NCI-H510A treated with DMSO at 0.1 percent for 48 hours (cell line): ENCODE measurements around the gene IFT43.

Source experiments
- DNase-seq: peaks from one replicate; lab custom pipeline; 2025; lab: John Stamatoyannopoulos, UW

IFT43 gene

GRCh38 chr14:76112889-76113624, 127.5 kb downstream of the IFT43 start:
- no peak for DNase-seq

- DNase-seq: no peak
These were observed 128.1 kb downstream of the IFT43 start for GRCh38 chr14:76113691-76114090.

- no peak for DNase-seq
These were observed 129.5 kb downstream of the IFT43 start for GRCh38 chr14:76115010-76115422.

GRCh38 chr14:76117789-76118484, 132.4 kb downstream of the IFT43 start:
- DNase-seq: no peak

- no peak for DNase-seq
These were observed 133.0 kb downstream of the IFT43 start for GRCh38 chr14:76118594-76118993.

GRCh38 chr14:76121089-76121748, 135.7 kb downstream of the IFT43 start:
- DNase-seq: no peak

- no peak for DNase-seq
These were observed 138.1 kb downstream of the IFT43 start for GRCh38 chr14:76123426-76124225.

- no peak for DNase-seq
These were observed 139.9 kb downstream of the IFT43 start for GRCh38 chr14:76125511-76125910.

- no peak for DNase-seq
These were observed 140.5 kb downstream of the IFT43 start for GRCh38 chr14:76126076-76126475.

- no peak for DNase-seq
These were observed 144.5 kb downstream of the IFT43 start for GRCh38 chr14:76129851-76130576.

- DNase-seq: no peak
These were observed 145.8 kb downstream of the IFT43 start for GRCh38 chr14:76131071-76131965.

GRCh38 chr14:76133103-76133502, 147.5 kb downstream of the IFT43 start:
- DNase-seq: no peak
